DMS114 treated with DMSO at 0.1 percent for 48 hours (cell line): Measurements from ENCODE around the gene ASAP3.

Source experiments
- DNase-seq: peaks from one replicate; lab custom pipeline; 2025; ENCODE audit not compliant: unreplicated experiment; lab: John Stamatoyannopoulos, UW

ASAP3 gene

GRCh38 chr1:23450894-23451293 is 33.1 kb downstream of the ASAP3 start:
- DNase-seq: no peak

- DNase-seq: no peak
Measured at GRCh38 chr1:23449958-23450357, 34.0 kb downstream of the ASAP3 start.

- no peak for DNase-seq
Measured at GRCh38 chr1:23449306-23449705, 34.7 kb downstream of the ASAP3 start.

- DNase-seq: no peak
Measured at GRCh38 chr1:23448846-23449245, 35.1 kb downstream of the ASAP3 start.

GRCh38 chr1:23446661-23447310 is 37.2 kb downstream of the ASAP3 start:
- DNase-seq: no peak

- no peak for DNase-seq
Measured at GRCh38 chr1:23444596-23445390, 39.2 kb downstream of the ASAP3 start.

GRCh38 chr1:23444104-23444533 is 39.9 kb downstream of the ASAP3 start:
- no peak for DNase-seq

- DNase-seq: no peak
Measured at GRCh38 chr1:23442751-23443150, 41.2 kb downstream of the ASAP3 start.

GRCh38 chr1:23441446-23442148 is 42.4 kb downstream of the ASAP3 start:
- no peak for DNase-seq

- DNase-seq: no peak
Measured at GRCh38 chr1:23438545-23438944, 45.4 kb downstream of the ASAP3 start.

- no peak for DNase-seq
Measured at GRCh38 chr1:23437355-23437664, 46.7 kb downstream of the ASAP3 start.

GRCh38 chr1:23436520-23437354 is 47.2 kb downstream of the ASAP3 start:
- DNase-seq: no peak

- DNase-seq: no peak
Measured at GRCh38 chr1:23434260-23434775, 49.7 kb downstream of the ASAP3 start.

- DNase-seq: no peak
Measured at GRCh38 chr1:23433122-23433521, 50.9 kb downstream of the ASAP3 start.

- DNase-seq: no peak
Measured at GRCh38 chr1:23431431-23431830, 52.5 kb downstream of the ASAP3 start.

GRCh38 chr1:23430803-23431202 is 53.2 kb downstream of the ASAP3 start:
- no peak for DNase-seq

GRCh38 chr1:23428136-23428905 is 55.7 kb downstream of the ASAP3 start:
- no peak for DNase-seq

GRCh38 chr1:23427550-23427949 is 56.4 kb downstream of the ASAP3 start:
- DNase-seq: no peak

- DNase-seq: no peak
Measured at GRCh38 chr1:23426828-23427227, 57.2 kb downstream of the ASAP3 start.

GRCh38 chr1:23425193-23425494 is 58.8 kb downstream of the ASAP3 start:
- DNase-seq: no peak
